Kidney (tissue), 14 donors: Measurements from ENCODE around the gene BBS5. TPM values are rescaled to one million over a fixed set of nuclear protein-coding genes. Genes with fewer than 3 reads are reported as not detected.
"Not testable (repeated sequence)": the region's sequence is repeated elsewhere in the genome, so short reads cannot be mapped to it uniquely, and the experiment has no call there.

Experiments
- DNase-seq, 5 donors: peaks; one replicate each; pipeline ENCODE4 v3.0.0-alpha.2; 2013 to 2020
- FAIRE-seq: peaks from 2 replicates; lab custom pipeline; 2012; peaks lifted over from hg19 to GRCh38; lab: Jason Lieb, UNC
- H3K27ac ChIP-seq, 2 donors: one replicate each; pipeline ENCODE4 v1.7.0; 2013; ENCODE audit warnings: low read depth in 2 of 2, low read length in 2 of 2, inconsistent platforms in 1 of 2
- H3K27me3 ChIP-seq: one replicate; pipeline ENCODE4 v1.7.1; 2013; ENCODE audit warnings: low read length, inconsistent platforms; ENCODE audit not compliant: control insufficient read depth, insufficient read depth
- H3K36me3 ChIP-seq, 3 donors: one replicate each; pipeline versions ENCODE4 v1.7.0 to v1.7.1; 2013; ENCODE audit warnings: low read length in 3 of 3, control low read depth in 1 of 3, inconsistent platforms in 1 of 3; ENCODE audit not compliant: insufficient read depth in 3 of 3, control insufficient read depth in 2 of 3
- H3K4me1 ChIP-seq, 3 donors: one replicate each; pipeline versions ENCODE4 v1.7.0 to v1.7.1; 2013; ENCODE audit warnings: low read length in 3 of 3, inconsistent platforms in 1 of 3, low read depth in 1 of 3; ENCODE audit not compliant: control insufficient read depth in 2 of 3, insufficient read depth in 2 of 3
- H3K4me3 ChIP-seq, 3 donors: one replicate each; pipeline versions ENCODE4 v1.7.0 to v1.8.1; 2013; ENCODE audit warnings: low read length in 3 of 3, control low read depth in 1 of 3, inconsistent platforms in 1 of 3
- H3K9ac ChIP-seq, 3 donors: one replicate each; pipeline versions ENCODE4 v1.7.0 to v1.7.1; 2013; ENCODE audit warnings: low read length in 3 of 3, control low read depth in 1 of 3, inconsistent platforms in 1 of 3
- H3K9me3 ChIP-seq, 3 donors: one replicate each; pipeline versions ENCODE4 v1.7.0 to v1.7.1; 2013; ENCODE audit warnings: low read length in 3 of 3, control low read depth in 1 of 3, inconsistent platforms in 1 of 3; ENCODE audit not compliant: control insufficient read depth in 2 of 3, insufficient read depth in 1 of 3
- intact Hi-C: fragments of 100-400 bp; cut with DNase I; formaldehyde crosslinking; loops from one replicate; pipeline ENCODE4 v1.11.1; 2022
- polyA plus RNA-seq: library from polyadenylated mRNA; stranded (reverse); fragments of 350-450 nt; fragmentation: Illumina TruSeq; extraction: RNeasy Lipid Tissue Mini Kit (QIAGEN cat#74804); gene quantifications from one replicate; pipeline ENCODE4 v1.2.3, GENCODE V29; 2014; ENCODE audit warnings: low read depth, low replicate concordance; ENCODE audit not compliant: insufficient read depth
- total RNA-seq: library from RNA; stranded (reverse); fragmentation: NEBNext Ultra II Directional; extraction: Animal tissue kit (Norgen Biotek cat#: 25700); gene quantifications from one replicate; pipeline ENCODE4 v1.2.1, GENCODE V29; 2021
- TF ChIP-seq, protein P1 (sequence below): IDR thresholded peaks from 3 replicates; pipeline ENCODE4 v1.5.1; 2012; ENCODE audit warnings: mild to moderate bottlenecking, moderate library complexity, borderline replicate concordance; ENCODE audit not compliant: insufficient read depth; ENCODE audit errors: extremely low read depth
- donor health status: control.
- donor health status: control.
- donor health status: control.
- donor health status: control.
- donor health status: control.
- donor health status: DM: yes; HTN: yes; CAD: no.
- donor health status: Normal renal cell carcinoma (clear cell type).

The BBS5 gene
- total and polyA plus RNA-seq, 2 donors from 2014 or later = 9.1 to 13.5 TPM

GRCh38 chr2:169452080-169452479 is 27.2 kb upstream of the BBS5 start:
- no peaks in the 10 kb centered on the region for H3K9me3 ChIP-seq
- H3K4me3 ChIP-seq = no peak overlapping the region
- H3K4me1 ChIP-seq = no peaks in the 10 kb centered on the region
- no peaks in the 10 kb centered on the region for H3K27me3 ChIP-seq
- intact Hi-C loops = no loop called here
- TF ChIP-seq, protein P1, sequence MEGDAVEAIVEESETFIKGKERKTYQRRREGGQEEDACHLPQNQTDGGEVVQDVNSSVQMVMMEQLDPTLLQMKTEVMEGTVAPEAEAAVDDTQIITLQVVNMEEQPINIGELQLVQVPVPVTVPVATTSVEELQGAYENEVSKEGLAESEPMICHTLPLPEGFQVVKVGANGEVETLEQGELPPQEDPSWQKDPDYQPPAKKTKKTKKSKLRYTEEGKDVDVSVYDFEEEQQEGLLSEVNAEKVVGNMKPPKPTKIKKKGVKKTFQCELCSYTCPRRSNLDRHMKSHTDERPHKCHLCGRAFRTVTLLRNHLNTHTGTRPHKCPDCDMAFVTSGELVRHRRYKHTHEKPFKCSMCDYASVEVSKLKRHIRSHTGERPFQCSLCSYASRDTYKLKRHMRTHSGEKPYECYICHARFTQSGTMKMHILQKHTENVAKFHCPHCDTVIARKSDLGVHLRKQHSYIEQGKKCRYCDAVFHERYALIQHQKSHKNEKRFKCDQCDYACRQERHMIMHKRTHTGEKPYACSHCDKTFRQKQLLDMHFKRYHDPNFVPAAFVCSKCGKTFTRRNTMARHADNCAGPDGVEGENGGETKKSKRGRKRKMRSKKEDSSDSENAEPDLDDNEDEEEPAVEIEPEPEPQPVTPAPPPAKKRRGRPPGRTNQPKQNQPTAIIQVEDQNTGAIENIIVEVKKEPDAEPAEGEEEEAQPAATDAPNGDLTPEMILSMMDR = peak; percentile 21
- DNase-seq (peak in 1 of 5 donors; percentile 53), FAIRE-seq (no peak)
- no peak overlapping the region for H3K27ac ChIP-seq
- H3K36me3 ChIP-seq = no peaks in the 10 kb centered on the region
- H3K9ac ChIP-seq = no peak overlapping the region

GRCh38 chr2:169453044-169453443 is 26.2 kb upstream of the BBS5 start:
- H3K36me3 ChIP-seq, H3K9me3 ChIP-seq, FAIRE-seq, H3K27me3 ChIP-seq, intact Hi-C loops, H3K4me3 ChIP-seq, H3K4me1 ChIP-seq, H3K27ac ChIP-seq, H3K9ac ChIP-seq: not testable (repeated sequence)
- DNase-seq = peak in 1 of 5 donors; percentile 58

DNA sequence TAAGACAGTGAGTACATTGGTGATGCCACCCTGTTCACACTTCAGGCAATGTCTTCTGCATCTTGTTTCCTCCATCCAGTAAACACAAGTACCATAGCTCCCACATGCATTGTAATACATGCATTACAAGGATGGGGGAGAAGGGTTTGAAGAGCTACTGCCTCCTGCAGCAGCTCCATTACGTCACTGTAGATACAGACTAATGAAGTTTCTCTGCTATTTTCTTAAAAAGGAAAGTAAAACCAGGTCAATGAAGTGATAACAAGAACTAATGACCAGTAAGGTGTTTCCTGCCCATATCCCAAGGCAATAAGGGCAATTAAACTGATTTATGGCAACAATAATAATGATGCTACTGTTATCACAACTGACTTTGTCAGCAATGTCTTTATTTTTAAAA is 18.2 kb upstream of the BBS5 start:
- Histone ChIP-seq H3K36me3 (no peaks in the 10 kb centered on the region), H3K4me1 (no peaks in the 10 kb centered on the region), H3K27me3 (no peaks in the 10 kb centered on the region), H3K9ac (no peak overlapping the region), H3K4me3 (no peak overlapping the region), H3K27ac (no peak overlapping the region), H3K9me3 (no peaks in the 10 kb centered on the region)
- FAIRE-seq (no peak), DNase-seq (peak in 1 of 5 donors; percentile 19)
- TF ChIP-seq, protein P1 = no peak
- intact Hi-C loops = no loop called here

DNA sequence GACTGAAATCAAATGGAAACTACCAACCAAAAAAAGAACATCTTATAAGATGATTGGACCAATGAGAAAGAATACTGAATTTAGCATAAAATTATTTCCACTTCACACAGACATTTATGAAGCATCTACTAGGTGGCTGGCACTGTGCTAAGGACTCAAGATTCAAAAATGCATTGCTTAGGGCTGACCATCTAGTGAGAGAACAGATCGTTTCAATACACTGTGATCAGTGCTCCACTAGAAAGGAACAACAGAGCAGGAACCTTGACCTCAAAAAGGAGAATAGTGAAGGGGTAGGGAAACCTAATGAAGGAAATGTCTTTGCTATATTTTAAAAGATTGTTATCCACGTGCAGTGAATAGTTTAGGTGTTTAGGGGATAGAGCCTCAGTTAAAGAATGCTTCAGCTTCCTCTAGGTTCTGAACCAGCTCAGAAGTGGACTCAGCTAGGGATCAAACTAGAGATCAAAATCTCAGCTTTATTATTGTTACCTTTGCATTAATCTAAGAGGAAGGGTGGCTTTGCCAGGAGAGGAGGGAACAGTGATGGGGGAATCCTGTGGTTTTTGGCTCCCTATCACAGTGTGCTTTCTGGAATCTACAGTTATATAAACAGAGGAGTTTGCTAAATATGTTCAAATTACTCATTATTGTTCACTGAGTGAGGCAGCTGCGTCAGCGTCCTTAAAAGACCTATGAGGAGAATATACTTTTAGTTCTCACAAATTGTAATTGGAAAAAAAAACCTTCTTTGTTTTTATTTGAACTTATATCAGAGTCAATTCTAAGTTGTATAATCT is 16.2 kb upstream of the BBS5 start:
- Histone ChIP-seq H3K36me3 (no peaks in the 10 kb centered on the region), H3K9ac (no peak overlapping the region), H3K4me3 (no peak overlapping the region), H3K4me1 (no peaks in the 10 kb centered on the region), H3K9me3 (no peaks in the 10 kb centered on the region), H3K27ac (no peak overlapping the region), H3K27me3 (no peaks in the 10 kb centered on the region)
- DNase-seq (no peak), FAIRE-seq (no peak)
- TF ChIP-seq, protein P1 = no peak
- intact Hi-C loops = no loop called here
